Ovary (tissue), 3 donors: Measurements from ENCODE around the gene RUNX1.

Source experiments
- POLR2A ChIP-seq: fragments of 450-650 bp; IDR thresholded peaks from one replicate; pipeline ENCODE4 v1.6.1; 2017; ENCODE audit warnings: antibody characterized with exemption, mild to moderate bottlenecking, moderate library complexity
- TF ChIP-seq, protein P1 (sequence below), 3 donors: fragments of 450-650 bp in 2 of 3; fragments of 200-600 bp in 1 of 3; IDR thresholded peaks; one replicate each; pipeline versions ENCODE4 v1.5.1 to v1.8.0; 2016 to 2022; ENCODE audit warnings: antibody characterized with exemption in 3 of 3, mild to moderate bottlenecking in 1 of 3
- donor health status: DM: no; HTN: no; CAD: no.

DNA sequence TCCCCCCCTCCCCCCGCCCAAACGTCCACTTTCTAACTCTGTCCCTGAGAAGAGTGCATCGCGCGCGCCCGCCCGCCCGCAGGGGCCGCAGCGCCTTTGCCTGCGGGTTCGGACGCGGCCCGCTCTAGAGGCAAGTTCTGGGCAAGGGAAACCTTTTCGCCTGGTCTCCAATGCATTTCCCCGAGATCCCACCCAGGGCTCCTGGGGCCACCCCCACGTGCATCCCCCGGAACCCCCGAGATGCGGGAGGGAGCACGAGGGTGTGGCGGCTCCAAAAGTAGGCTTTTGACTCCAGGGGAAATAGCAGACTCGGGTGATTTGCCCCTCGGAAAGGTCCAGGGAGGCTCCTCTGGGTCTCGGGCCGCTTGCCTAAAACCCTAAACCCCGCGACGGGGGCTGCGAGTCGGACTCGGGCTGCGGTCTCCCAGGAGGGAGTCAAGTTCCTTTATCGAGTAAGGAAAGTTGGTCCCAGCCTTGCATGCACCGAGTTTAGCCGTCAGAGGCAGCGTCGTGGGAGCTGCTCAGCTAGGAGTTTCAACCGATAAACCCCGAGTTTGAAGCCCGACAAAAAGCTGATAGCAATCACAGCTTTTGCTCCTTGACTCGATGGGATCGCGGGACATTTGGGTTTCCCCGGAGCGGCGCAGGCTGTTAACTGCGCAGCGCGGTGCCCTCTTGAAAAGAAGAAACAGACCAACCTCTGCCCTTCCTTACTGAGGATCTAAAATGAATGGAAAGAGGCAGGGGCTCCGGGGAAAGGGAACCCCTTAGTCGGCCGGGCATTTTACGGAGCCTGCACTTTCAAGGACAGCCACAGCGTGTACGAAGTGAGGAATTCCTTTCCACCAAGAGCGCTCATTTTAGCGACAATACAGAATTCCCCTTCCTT, 158.1 kb downstream of the RUNX1 start:
- TF ChIP-seq, protein P1, sequence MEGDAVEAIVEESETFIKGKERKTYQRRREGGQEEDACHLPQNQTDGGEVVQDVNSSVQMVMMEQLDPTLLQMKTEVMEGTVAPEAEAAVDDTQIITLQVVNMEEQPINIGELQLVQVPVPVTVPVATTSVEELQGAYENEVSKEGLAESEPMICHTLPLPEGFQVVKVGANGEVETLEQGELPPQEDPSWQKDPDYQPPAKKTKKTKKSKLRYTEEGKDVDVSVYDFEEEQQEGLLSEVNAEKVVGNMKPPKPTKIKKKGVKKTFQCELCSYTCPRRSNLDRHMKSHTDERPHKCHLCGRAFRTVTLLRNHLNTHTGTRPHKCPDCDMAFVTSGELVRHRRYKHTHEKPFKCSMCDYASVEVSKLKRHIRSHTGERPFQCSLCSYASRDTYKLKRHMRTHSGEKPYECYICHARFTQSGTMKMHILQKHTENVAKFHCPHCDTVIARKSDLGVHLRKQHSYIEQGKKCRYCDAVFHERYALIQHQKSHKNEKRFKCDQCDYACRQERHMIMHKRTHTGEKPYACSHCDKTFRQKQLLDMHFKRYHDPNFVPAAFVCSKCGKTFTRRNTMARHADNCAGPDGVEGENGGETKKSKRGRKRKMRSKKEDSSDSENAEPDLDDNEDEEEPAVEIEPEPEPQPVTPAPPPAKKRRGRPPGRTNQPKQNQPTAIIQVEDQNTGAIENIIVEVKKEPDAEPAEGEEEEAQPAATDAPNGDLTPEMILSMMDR (IDR thresholded peaks at IDR 0.05), result no peak
- TF ChIP-seq POLR2A, result no peak
